HG03025 (cell line): ENCODE results near the gene HSDL1.
"Not testable (repeated sequence)": the region's sequence is repeated elsewhere in the genome, so short reads cannot be mapped to it uniquely, and the experiment has no call there.

Experiments
- ATAC-seq: cut with Tn5 transposase; IDR thresholded peaks from one replicate; pipeline ENCODE4 v1.9.1; 2021; ENCODE audit warnings: mild to moderate bottlenecking, moderate library complexity; ENCODE audit not compliant: unreplicated experiment, low FRiP score

The HSDL1 gene

DNA sequence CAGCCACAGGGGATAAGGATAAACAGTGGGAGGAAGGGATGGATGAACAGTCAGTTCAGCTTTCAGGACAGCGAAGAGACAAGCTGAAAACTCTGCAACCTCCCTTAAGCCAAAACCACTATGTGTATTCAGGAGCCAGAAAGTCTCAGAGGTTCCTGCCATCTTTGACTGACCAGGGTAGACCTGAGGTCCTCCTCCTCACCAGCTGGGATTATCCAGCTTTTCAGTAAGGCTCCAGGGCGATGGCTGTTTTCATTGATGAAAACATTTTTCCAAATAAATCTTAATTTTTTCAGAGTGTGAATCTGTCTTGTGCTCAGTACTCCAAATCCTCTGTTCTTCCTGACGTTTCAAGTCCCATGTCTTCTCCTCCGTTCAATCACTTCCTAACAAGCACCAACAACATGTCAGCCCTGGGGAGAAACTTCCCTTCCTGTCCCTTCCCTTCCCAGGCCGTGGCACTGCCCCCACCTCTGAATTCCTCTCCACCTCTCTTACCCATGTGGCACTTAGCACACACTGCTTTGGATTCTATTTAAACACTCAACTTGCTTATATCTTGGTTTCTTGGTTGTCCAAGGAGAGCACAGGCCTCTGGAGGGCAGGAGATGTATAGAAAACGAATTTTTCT lies 5.2 kb downstream of the HSDL1 start:
- ATAC-seq: no peak

DNA sequence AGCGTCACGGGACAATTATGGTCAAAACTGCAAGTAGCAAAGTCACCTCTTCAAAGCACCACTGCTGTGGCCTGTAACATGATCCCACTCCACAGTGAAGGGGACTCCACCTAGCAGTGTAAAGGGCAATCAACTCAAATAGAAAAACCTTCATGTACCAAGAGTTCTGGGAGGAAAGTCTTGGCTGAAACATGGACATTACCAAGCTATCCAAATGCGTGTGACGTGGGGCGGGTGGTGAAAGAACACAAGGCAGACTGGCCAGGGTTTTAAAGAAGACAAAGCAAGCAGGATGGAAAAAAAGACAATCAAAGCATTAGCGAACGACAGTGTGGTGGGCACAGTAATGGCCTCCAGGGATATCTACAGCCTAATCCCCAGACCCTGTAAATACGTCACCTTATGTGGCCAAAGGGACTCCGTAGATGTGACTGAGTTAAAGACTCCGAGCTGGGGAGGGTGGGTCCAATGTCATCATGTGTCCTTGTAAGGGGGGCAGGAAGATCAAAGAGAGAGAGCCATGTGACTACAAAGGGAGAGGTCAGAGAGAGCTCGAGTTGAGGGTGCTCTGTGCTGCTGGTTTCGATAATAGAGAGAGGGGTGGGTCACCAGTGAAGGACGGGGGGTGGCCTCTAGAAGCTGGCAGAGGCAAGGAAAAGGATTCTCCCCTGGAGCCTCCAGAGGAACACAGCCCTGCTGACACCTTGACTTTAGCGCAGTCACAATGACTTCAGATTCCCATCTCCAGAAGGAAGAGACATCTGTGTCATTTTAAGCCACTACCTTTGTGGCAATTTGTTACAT lies 6.0 kb downstream of the HSDL1 start:
- no peak for ATAC-seq

DNA sequence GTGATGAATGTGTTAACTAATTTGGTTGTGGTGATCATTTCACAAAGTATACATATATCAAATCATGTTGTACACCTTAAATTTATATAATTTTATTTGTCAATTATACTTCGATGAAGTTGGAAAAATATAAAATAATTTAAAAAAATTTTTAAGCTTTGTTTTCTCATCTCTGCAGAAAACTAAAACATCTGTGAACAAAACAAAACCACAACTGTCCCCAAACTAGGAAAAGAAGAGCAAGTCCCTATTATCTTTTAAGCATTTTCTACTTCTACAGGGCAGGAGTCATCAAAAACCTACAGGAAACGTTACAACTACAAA lies 6.5 kb downstream of the HSDL1 start:
- no peak for ATAC-seq

DNA sequence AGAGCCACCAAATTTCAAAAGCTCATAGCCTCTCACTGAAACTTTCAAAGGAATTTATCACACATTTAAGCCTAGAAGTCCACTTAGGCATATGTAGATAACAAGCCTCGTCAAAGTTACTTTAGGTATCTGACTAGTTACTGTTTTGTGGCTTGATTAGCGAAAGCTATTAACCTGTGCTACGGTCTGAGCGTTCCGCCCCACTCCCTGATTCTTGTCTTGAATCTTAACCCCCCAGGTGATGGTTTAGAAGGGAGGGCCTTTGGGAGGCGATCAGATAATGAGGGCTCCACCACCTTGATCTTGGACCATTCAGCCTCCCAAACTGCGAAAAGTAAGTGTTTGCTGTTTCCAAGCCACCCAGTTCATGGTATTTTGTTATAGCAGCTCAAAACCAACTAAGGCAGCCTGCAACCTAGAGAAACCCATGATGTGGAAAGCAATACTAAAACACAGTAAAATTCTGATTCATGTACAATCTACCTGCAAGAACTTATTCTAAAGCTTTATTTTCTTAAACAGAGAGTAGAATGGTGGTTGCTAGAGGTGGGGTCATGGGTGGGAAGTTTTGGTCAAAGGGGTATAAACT lies 7.1 kb downstream of the HSDL1 start:
- ATAC-seq: no peak

GRCh38 chr16:84137287-84137686 lies 7.7 kb downstream of the HSDL1 start:
- ATAC-seq: no peak

- ATAC-seq: no peak
Observed at GRCh38 chr16:84136331-84137125, 8.4 kb downstream of the HSDL1 start.

- ATAC-seq: no peak
Observed at GRCh38 chr16:84132527-84133285, 12.3 kb downstream of the HSDL1 start.

GRCh38 chr16:84131117-84131516 lies 13.9 kb downstream of the HSDL1 start:
- ATAC-seq: no peak

DNA sequence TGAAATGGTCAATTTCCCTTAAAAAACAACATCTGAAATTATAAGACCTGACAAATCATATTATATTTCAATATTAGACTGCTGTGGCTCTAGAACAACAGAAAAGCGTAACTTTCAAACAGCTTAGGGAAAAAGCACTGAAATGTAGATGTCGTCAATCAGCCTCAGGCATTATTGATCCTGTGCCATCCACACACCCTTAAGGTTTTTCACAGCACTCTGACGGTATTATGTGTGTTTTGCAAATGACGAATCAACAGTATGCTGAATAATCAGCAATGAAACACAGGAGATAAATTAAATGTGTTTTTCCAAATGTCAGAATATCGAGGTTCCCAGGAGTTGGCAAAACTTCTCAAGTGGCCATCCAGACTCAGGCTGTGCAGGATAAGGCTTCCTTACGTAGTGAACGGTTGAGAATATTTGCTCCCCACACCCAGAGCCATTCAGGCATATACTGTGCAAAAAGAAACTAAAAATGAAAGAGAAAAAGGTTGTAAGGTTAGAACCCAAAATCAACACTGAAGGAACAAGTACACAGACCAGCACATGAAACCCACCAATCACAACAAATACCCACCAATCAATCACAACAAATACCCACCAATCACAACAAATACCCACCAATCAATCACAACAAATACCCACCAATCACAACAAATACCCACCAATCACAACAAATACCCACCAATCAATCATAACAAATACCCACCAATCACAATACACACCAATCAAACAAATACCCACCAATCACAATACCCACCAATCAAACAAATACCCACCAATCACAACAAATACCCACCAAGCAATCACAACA lies 20.5 kb downstream of the HSDL1 start:
- no peak for ATAC-seq

DNA sequence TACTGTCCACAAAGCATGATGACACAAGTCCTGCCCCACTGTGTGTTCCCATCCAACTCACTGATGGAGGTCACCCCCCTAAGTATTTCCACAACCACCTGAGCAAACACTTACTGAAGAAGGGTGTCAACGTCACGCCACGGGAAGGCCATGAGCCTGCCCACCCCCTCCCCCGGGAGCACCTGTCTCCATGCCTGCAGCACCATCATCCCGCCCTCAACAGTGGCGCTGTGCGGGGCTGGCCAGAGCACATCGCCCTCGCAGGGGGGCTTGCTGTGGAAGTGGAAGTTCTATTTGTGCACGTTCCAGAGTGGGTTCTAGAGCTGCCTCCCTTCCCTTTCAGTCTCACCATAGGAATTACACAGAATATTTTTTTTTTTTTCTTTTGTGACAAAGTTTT lies 24.0 kb downstream of the HSDL1 start:
- ATAC-seq: no peak

- no peak for ATAC-seq
Observed at GRCh38 chr16:84120023-84120422, 25.0 kb downstream of the HSDL1 start.

- no peak for ATAC-seq
Observed at GRCh38 chr16:84119368-84119767, 25.6 kb downstream of the HSDL1 start.

GRCh38 chr16:84118315-84118714 lies 26.7 kb downstream of the HSDL1 start:
- not testable (repeated sequence) for ATAC-seq

- no peak for ATAC-seq
Observed at GRCh38 chr16:84117494-84117843, 27.5 kb downstream of the HSDL1 start.

- peak; percentile 88 for ATAC-seq
Observed at GRCh38 chr16:84116720-84117493, 28.1 kb downstream of the HSDL1 start, which contains the start of gene MBTPS1. MBTPS1 (minus strand) TSS chr16:84116942; CDS start chr16:84101783, 15,159 bp downstream.

DNA sequence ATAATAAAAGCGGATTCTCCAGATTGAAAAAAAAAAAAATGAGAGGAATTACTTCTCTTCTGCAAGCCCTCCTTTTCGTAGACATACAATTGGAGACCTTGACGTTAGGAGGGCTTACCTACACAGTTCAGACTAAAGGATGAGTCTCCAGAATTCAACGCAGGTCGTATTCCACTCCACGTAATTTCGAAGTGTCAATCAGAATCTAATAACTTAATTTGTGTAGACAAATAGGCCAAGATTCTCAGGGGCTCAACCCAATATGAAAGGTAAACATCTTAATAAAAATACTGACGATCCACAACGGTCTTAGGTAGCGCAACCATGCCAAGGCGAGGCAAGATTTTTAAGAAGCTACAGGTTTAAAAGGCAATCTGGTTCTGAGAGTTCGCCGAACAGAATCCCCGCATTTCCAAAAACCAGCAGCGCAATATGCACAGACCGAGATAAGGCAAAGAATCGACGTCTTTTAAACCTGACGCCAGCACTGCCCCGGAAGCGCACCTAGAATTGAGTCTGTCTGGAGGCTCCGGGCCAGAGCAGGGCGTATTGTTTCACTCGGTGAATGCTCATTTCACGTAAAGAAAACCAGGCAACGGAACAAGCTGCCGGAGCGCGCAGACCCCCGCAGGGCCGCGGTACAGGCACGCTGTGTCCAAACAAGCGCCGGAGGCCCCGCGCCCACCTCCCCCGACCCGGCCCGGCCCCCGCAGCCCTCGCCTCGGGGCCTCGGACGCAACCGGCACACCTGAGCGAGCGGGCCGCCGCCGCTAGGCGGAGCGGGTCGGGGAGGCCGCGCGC lies 28.9 kb downstream of the HSDL1 start:
- ATAC-seq: peak; percentile 39

DNA sequence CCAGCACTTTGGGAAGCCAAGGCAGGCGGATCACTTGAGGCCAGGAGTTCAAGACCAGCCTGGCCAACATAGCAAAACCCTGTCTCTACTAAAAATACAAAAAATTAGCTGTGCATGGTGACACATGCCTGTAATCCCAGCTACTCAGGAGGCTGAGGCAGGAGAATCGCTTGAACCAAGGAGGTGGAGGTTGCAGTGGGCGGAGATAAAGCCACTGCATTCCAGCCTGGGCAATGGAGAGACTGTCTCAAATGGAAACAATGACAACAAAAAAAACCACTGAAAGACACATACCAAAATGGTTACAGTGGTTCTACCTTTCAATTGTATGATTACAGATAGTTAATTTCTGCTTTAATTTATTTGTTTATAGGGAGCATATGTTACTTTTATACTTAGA lies 33.0 kb downstream of the HSDL1 start:
- not testable (repeated sequence) for ATAC-seq

DNA sequence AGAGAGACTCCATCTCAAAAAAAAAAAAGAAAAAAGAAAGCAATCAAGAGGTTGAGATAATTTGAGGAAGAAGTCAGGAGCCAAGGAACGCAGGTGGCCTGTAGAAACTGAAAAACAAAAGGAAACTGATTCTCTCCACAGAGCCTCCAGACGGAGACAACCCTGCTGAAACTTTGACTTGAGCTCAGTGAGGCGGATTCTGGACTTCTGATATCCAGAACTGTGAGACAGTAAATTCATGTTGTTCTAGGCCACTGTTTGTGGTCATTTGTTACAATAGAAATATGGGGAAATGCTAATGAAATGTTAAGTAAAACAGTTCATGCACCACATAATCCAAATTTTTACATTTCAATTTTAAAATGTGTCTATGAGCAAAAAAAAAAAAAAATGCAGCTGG lies 33.5 kb downstream of the HSDL1 start:
- no peak for ATAC-seq
